HepG2 (cell line): Measurements from ENCODE around the gene GRB10.

Experiments
- CCAR2 ChIP-seq: fragments of 200-400 bp; formaldehyde crosslinking; optimal IDR thresholded peaks from 2 replicates; pipeline ENCODE3; 2018; ENCODE audit warnings: low read depth, mild to moderate bottlenecking, low read length, moderate library complexity
- GZF1 ChIP-seq: sonication (generic); formaldehyde crosslinking; IDR thresholded peaks from 2 replicates; pipeline ENCODE4 v1.5.1; 2020; ENCODE audit warnings: mild to moderate bottlenecking, missing genetic modification reagents
- SOX6 ChIP-seq, 2 experiments: fragments of 450-650 bp in 1 of 2; sonication (generic) in 1 of 2; formaldehyde crosslinking in 1 of 2; IDR thresholded peaks; 2 replicates each; pipeline versions ENCODE4 v1.4.0 to v1.6.1; 2017 to 2020; ENCODE audit warnings: antibody characterized with exemption in 1 of 2, mild to moderate bottlenecking in 1 of 2, missing genetic modification reagents in 1 of 2
- ZNF337 ChIP-seq: sonication (generic); formaldehyde crosslinking; IDR thresholded peaks from 2 replicates; pipeline ENCODE4 v1.5.1; 2020; ENCODE audit warnings: missing genetic modification reagents, low read depth, mild to moderate bottlenecking, borderline replicate concordance
- TF ChIP-seq, protein P1 (sequence below): sonication (generic); formaldehyde crosslinking; IDR thresholded peaks from 2 replicates; pipeline ENCODE4 v1.8.1; 2023; ENCODE audit warnings: mild to moderate bottlenecking, missing genetic modification reagents

DNA sequence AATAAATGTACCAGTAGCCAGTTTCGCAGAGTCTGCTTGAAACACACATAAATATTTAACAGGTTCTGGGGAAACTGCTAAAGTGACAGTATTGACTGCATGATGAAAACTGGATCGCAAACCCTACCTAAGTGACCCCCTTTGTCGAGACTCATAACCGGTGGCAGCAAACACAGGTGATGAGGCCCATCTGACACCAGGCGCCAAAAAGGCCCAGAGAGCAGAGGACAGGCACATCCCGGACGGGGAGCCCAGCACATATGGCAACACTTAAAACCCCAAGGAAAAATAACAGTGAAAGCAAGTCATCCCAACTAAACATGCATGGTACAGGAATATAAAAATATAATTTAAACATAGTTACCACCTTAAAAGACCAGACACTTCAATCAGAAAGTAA lies 62.4 kb downstream of the GRB10 start:
- TF ChIP-seq, protein P1, sequence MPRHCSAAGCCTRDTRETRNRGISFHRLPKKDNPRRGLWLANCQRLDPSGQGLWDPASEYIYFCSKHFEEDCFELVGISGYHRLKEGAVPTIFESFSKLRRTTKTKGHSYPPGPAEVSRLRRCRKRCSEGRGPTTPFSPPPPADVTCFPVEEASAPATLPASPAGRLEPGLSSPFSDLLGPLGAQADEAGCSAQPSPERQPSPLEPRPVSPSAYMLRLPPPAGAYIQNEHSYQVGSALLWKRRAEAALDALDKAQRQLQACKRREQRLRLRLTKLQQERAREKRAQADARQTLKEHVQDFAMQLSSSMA (CRISPR knock-in tag) = no peak
- TF ChIP-seq CCAR2 (no peak), SOX6 (IDR thresholded peaks at IDR 0.05) (no peak), SOX6 (CRISPR knock-in tag; IDR thresholded peaks at IDR 0.05) (no peak), ZNF337 (CRISPR knock-in tag) (no peak), GZF1 (CRISPR knock-in tag) (no peak)
